Upper lobe of left lung (tissue), 6 donors: ENCODE results near the gene GCH1. TPM values are rescaled to one million over a fixed set of nuclear protein-coding genes. Genes with fewer than 3 reads are reported as not detected.

Experiments
- ATAC-seq, 2 donors: fragments of 200-7000 bp; cut with Tn5 transposase; one replicate each; pipeline ENCODE4 v1.9.1; 2022; ENCODE audit warnings: mild to moderate bottlenecking in 2 of 2, moderate library complexity in 2 of 2; ENCODE audit not compliant: low FRiP score in 2 of 2
- DNase-seq, 2 donors: peaks; one replicate each; pipeline ENCODE4 v3.0.0-alpha.2; 2019 to 2020
- H3K27ac ChIP-seq, 4 donors: fragments of 200-600 bp; sonication (generic); one replicate each; pipeline ENCODE4 v1.5.1; 2016 to 2019
- H3K27me3 ChIP-seq, 4 donors: fragments of 200-600 bp; sonication (generic); one replicate each; pipeline ENCODE4 v1.5.1; 2017 to 2019
- H3K36me3 ChIP-seq, 4 donors: fragments of 200-600 bp; sonication (generic); one replicate each; pipeline ENCODE4 v1.5.1; 2016 to 2019
- H3K4me1 ChIP-seq, 4 donors: fragments of 200-600 bp; sonication (generic); one replicate each; pipeline ENCODE4 v1.5.1; 2018 to 2019
- H3K4me3 ChIP-seq, 4 donors: fragments of 200-600 bp; sonication (generic); one replicate each; pipeline ENCODE4 v1.5.1; 2017 to 2019; ENCODE audit warnings: mild to moderate bottlenecking in 2 of 4, moderate library complexity in 1 of 4
- H3K9me3 ChIP-seq, 4 donors: fragments of 200-600 bp; sonication (generic); one replicate each; pipeline ENCODE4 v1.5.1; 2018 to 2019
- EP300 ChIP-seq, 4 donors: sonication (generic); formaldehyde crosslinking; IDR thresholded peaks; one replicate each; pipeline ENCODE4 v1.5.1; 2017; ENCODE audit warnings: antibody characterized with exemption in 4 of 4, control low read depth in 2 of 4
- POLR2A ChIP-seq, 4 donors: fragments of 450-650 bp; IDR thresholded peaks; one replicate each; pipeline ENCODE4 v1.5.1; 2016 to 2017; ENCODE audit warnings: antibody characterized with exemption in 4 of 4, mild to moderate bottlenecking in 2 of 4
- POLR2AphosphoS5 ChIP-seq, 2 donors: sonication (generic); formaldehyde crosslinking; IDR thresholded peaks; one replicate each; pipeline ENCODE4 v1.5.1; 2017; ENCODE audit warnings: antibody characterized with exemption in 2 of 2
- WGBS, 2 donors: methylation state at CpG; one replicate each; pipeline ENCODE4 v1.1.5; 2017 to 2018; 5-methylcytosine and 5-hydroxymethylcytosine counted together
- small RNA-seq, 4 donors: library from RNA; depleted of rRNA; stranded (forward); fragments of <200 nt; gene quantifications; one replicate each; pipeline ENCODE3, GENCODE V24; 2016
- total RNA-seq, 6 donors: library from RNA; depleted of rRNA in 4 of 6; stranded (reverse); fragments of >200 nt in 4 of 6; gene quantifications; one replicate each; pipeline versions ENCODE4 v1.1.0 to v1.2.1, GENCODE V29; 2016 to 2021
- TF ChIP-seq, protein P1 (sequence below), 6 experiments: fragments of 450-650 bp in 4 of 6; fragments of 200-600 bp in 2 of 6; sonication (generic) in 2 of 6; IDR thresholded peaks; one replicate each; pipeline ENCODE4 v1.5.1; 2016 to 2019; ENCODE audit warnings: antibody characterized with exemption in 6 of 6
- donor health status: DM: no; HTN: no; CAD: no; lungs with moderate emphysema.
- donor health status: DM: no; HTN: yes; CAD: no; lungs with severe emphysema.

GCH1 gene
- total RNA-seq, 6 donors from 2014 or later: 7.9 to 26.3 (median 19.5) TPM

DNA sequence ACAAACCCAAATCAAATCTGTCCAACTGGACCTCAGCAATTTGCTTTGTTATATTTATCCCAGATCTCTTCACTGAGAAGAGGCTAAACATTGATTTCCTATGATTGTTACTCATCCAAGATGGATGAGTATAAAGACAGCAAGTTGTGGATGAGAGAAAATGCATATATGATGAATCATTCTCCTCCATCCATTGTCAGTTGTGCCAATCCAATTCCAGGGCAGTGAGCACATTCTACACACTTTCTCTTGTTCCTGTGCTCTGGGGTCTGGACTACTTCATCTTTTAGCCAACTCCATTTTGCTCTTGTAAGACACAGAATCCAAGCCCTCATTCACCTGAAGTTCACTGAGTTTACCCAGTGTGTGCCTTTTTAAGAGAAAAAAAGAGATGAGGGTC, 105.7 kb downstream of the GCH1 start:
- H3K36me3 ChIP-seq: no peaks in the 10 kb centered on the region
- no peaks in the 10 kb centered on the region for H3K4me1 ChIP-seq
- H3K9me3 ChIP-seq: peaks cover 0 to 8% (median 4%) of the 10 kb centered on the region in 4 donors
- no peak for ATAC-seq
- no peak overlapping the region for H3K4me3 ChIP-seq
- TF ChIP-seq POLR2A (IDR thresholded peaks at IDR 0.05) (no peak), EP300 (IDR thresholded peaks at IDR 0.05) (no peak), POLR2AphosphoS5 (IDR thresholded peaks at IDR 0.05) (no peak)
- TF ChIP-seq, protein P1, sequence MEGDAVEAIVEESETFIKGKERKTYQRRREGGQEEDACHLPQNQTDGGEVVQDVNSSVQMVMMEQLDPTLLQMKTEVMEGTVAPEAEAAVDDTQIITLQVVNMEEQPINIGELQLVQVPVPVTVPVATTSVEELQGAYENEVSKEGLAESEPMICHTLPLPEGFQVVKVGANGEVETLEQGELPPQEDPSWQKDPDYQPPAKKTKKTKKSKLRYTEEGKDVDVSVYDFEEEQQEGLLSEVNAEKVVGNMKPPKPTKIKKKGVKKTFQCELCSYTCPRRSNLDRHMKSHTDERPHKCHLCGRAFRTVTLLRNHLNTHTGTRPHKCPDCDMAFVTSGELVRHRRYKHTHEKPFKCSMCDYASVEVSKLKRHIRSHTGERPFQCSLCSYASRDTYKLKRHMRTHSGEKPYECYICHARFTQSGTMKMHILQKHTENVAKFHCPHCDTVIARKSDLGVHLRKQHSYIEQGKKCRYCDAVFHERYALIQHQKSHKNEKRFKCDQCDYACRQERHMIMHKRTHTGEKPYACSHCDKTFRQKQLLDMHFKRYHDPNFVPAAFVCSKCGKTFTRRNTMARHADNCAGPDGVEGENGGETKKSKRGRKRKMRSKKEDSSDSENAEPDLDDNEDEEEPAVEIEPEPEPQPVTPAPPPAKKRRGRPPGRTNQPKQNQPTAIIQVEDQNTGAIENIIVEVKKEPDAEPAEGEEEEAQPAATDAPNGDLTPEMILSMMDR (IDR thresholded peaks at IDR 0.05): no peak
- no peak overlapping the region for H3K27ac ChIP-seq
- H3K27me3 ChIP-seq: no peaks in the 10 kb centered on the region
- no peak for DNase-seq

DNA sequence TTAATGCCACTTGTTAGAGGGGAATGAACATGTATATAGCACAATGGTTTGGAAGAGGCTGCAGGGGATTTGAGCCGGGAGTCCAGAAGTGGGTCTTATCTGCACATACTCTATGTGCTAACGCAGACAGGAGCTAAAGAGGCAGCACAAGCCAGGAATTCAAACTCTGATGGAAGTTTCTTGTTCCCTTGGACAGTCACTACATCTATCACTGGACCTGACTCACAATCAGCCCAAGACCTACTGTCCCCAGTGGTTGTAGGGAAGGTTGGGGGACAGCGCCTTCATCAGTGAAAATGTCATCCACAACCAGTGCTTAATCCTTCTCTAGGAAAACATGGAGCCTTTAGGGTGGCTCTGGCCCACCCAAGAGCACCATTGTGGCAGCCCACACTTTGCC, 107.8 kb downstream of the GCH1 start:
- no peak overlapping the region for H3K27ac ChIP-seq
- peaks cover 0 to 8% (median 4%) of the 10 kb centered on the region in 4 donors for H3K9me3 ChIP-seq
- 84 to 91% methylated on average over 3 of the region's 3 CpGs for WGBS, 2 donors
- no peak overlapping the region for H3K4me3 ChIP-seq
- H3K4me1 ChIP-seq: no peaks in the 10 kb centered on the region
- H3K27me3 ChIP-seq: no peaks in the 10 kb centered on the region
- ATAC-seq: no peak
- DNase-seq: no peak
- TF ChIP-seq, protein P1 (IDR thresholded peaks at IDR 0.05): no peak
- TF ChIP-seq POLR2AphosphoS5 (IDR thresholded peaks at IDR 0.05) (no peak), EP300 (IDR thresholded peaks at IDR 0.05) (no peak), POLR2A (IDR thresholded peaks at IDR 0.05) (no peak)
- H3K36me3 ChIP-seq: peaks cover 0 to 17% (median 4%) of the 10 kb centered on the region in 4 donors

DNA sequence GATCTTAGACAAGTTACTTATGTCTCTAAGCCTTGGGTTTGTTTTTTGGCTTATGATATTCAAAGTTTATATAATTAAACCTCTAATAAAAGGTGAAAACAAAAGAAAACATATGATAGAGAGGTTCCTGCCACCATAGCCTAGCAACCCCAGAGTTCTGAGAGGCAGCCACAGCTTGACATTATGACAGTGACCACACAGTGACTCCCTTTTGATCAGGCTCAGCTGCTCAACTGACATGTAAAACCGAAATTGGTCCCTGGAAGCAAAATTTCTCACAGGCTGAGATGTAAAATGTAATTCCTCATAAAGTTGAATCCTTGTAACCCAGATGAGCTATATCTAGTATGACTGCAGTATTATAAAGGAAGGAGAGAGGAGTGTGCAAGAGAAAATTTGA, 108.5 kb downstream of the GCH1 start:
- H3K36me3 ChIP-seq: peaks cover 0 to 23% (median 10%) of the 10 kb centered on the region in 4 donors
- no peak overlapping the region for H3K4me3 ChIP-seq
- no peak for DNase-seq
- WGBS, 2 donors: 56 to 73% methylated on average over 1 of the region's 1 CpG
- H3K9me3 ChIP-seq: peaks cover 0 to 8% (median 4%) of the 10 kb centered on the region in 4 donors
- no peaks in the 10 kb centered on the region for H3K27me3 ChIP-seq
- H3K27ac ChIP-seq: no peak overlapping the region
- no peak for ATAC-seq
- TF ChIP-seq, protein P1 (IDR thresholded peaks at IDR 0.05): no peak
- TF ChIP-seq EP300 (IDR thresholded peaks at IDR 0.05): no peak
- no peak for TF ChIP-seq POLR2A (IDR thresholded peaks at IDR 0.05)
- TF ChIP-seq POLR2AphosphoS5 (IDR thresholded peaks at IDR 0.05): no peak
- H3K4me1 ChIP-seq: no peaks in the 10 kb centered on the region

DNA sequence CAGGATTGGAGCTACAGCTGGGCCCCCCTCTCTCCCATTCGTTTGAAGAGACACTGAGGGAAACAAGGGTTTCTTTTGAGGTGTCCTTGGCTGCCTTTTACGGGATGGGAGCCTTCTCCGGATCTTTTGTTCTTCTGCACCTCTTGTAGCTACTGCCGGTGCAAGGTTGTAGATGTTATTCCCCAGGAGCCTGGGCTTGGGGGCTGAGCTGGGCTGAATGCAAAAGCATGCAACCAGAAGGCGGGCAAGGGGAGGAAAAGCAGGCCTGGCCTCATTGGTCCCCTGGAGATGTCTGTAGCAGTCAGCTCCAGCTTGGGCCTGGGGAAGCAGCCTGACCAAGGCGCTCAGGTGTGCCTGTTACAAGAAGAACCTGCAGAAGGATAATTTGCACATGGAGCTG, 110.3 kb downstream of the GCH1 start:
- Histone ChIP-seq H3K9me3 (peaks cover 0 to 8% (median 4%) of the 10 kb centered on the region in 4 donors), H3K4me3 (no peak overlapping the region), H3K36me3 (peaks cover 0 to 42% (median 17%) of the 10 kb centered on the region in 4 donors), H3K27me3 (no peaks in the 10 kb centered on the region), H3K27ac (no peak overlapping the region), H3K4me1 (no peaks in the 10 kb centered on the region)
- ATAC-seq: no peak
- 85 to 88% methylated on average over 6 of the region's 6 CpGs for WGBS, 2 donors
- no peak for DNase-seq
- no peak for TF ChIP-seq POLR2A (IDR thresholded peaks at IDR 0.05)
- TF ChIP-seq POLR2AphosphoS5 (IDR thresholded peaks at IDR 0.05): no peak
- TF ChIP-seq EP300 (IDR thresholded peaks at IDR 0.05): no peak
- TF ChIP-seq, protein P1 (IDR thresholded peaks at IDR 0.05): no peak

Small RNA genes lying within 50 kb of the gene (small RNA-seq; reads per million reads assigned to genes)
- gene MIR4308 (0 reads per million in 4 donors), gene RNU6ATAC9P (0 reads per million in 4 donors)

Other genes with a start within 250 kb of the GCH1 start
- gene WDHD1, start 124.3 kb upstream of the GCH1 start, total RNA-seq: 1 to 10 TPM; 1.0 to 5.0 (median 2.6) TPM
- 10 to 100 TPM in 4 of 6 donors, 1 to 10 TPM in 2; 4.4 to 26.5 (median 18.4) TPM for gene SOCS4, start 124.4 kb upstream of the GCH1 start, total RNA-seq
- gene MAPK1IP1L, start 148.8 kb upstream of the GCH1 start, total RNA-seq: 10 to 100 TPM; 22.0 to 81.8 (median 59.3) TPM
- gene LGALS3, start 226.4 kb upstream of the GCH1 start, total RNA-seq: 100 to 1,000 TPM; 205 to 710 (median 440) TPM